ENCODE measurements around the gene ARPC2.
A peak's percentile ranks its signal among the peaks of the same experiment; 100 is the strongest.
"Not testable (repeated sequence)": the region's sequence is repeated elsewhere in the genome, so short reads cannot be mapped to it uniquely, and the experiment has no call there.

ARPC2 gene

GRCh38 chr2:218216674-218217359 lies at the start of gene ARPC2:
TSS of gene ARPC2 (plus strand) at chr2:218217189. CDS start at chr2:218217471, 282 bp downstream.
- DNase-seq = peak; percentile 94

DNA sequence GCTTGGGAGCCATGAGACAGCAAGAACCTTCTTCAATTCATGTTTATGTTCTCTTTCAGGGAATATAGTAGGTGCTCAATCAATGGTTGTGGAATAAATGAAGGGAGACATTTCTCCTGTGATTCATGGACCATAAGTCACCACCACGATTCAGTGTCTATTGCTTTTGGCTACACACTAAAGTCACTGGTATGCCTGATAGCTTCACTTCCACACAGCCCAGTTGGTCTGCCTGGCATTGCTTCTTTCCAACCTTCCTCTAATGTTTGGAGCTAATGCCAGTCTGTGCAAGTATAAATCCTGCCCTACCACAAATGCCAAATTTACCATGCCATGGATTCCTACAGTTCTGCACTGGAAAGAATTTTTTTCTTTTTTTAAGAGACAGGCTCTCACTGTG lies 49.0 kb upstream of the ARPC2 start:
- no peak for DNase-seq

DNA sequence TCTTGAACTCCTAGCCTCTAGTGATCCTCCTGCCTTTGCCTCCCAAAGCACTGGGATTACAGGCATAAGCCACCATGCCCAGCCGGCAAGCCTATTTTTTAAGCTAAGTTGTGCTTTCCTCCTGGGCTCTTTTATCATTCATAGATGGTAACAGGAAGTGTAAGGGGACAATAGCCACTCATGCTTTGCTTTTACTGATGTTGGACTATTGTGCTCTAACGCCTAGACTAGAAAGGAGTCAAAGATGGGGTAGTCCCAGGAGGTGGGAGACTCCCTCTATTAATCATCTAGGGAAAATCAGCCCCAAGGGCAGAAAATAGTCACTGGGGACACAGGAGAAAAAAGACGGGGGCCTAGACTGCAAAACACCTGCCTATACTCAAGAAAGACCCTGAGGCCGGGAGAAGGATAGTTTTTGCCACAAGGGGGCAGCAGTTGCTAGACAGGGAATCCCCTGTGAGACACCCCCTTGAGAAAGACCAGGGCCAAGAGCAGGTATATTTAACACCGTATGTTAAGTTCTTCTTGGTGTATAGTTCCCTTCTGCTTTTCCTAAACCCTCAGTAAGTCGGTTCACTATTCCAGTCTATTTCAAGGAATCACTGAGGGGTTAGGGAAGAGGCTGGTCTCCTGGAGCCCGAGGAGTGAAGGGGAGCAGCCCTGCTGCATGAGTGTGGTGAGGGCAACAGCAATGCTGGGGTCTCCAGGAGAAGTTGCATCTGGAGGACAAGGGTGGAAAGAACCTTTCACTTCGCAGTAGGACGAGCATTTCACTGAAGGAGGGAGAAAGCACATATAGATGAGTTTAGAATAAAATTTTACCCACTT lies 48.1 kb upstream of the ARPC2 start:
- peak; percentile 67 to 76 for DNase-seq

DNA sequence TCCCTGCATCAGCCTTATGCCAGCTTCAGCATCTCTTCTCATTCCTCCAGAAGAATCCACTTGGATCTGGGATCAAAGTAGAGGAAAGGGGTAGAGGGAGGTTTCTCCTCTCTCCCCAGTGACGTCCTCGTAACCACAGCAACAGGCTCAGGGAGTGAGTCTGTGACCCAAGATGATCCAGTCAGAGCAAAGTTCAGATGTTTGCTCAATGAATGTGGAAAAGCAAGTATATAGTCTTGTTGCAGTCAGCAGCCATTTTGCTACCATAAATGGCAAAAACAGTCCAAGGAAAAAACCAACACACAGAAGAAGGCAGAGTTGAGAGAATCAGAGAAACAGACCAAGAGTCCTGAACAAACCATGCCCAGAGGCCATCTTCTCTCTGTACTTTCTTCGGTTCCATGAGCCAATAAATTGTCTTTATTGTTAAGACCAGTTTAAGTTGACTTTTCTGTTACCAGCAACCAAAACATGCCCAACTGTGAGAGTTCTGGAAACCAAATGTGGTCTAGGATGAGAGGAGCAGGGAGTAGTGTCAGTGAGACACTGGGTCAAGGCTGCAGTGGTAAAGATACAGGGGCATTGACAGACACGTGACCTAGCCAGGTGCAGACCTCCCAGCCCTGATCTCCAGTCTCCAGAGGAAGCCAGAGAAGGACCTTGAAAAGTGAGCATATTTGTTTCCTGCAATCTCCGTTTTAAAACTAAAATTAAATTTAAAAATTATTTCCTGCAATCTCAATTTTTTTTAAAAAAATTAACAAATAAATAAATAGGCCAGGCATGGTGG lies 47.0 kb upstream of the ARPC2 start:
- no peak for DNase-seq

- DNase-seq = not testable (repeated sequence)
Measured at GRCh38 chr2:218171744-218172143, 45.2 kb upstream of the ARPC2 start.

GRCh38 chr2:218172845-218173244 lies 44.1 kb upstream of the ARPC2 start:
- DNase-seq = no peak

GRCh38 chr2:218179782-218180181 lies 37.2 kb upstream of the ARPC2 start:
- DNase-seq = no peak

DNA sequence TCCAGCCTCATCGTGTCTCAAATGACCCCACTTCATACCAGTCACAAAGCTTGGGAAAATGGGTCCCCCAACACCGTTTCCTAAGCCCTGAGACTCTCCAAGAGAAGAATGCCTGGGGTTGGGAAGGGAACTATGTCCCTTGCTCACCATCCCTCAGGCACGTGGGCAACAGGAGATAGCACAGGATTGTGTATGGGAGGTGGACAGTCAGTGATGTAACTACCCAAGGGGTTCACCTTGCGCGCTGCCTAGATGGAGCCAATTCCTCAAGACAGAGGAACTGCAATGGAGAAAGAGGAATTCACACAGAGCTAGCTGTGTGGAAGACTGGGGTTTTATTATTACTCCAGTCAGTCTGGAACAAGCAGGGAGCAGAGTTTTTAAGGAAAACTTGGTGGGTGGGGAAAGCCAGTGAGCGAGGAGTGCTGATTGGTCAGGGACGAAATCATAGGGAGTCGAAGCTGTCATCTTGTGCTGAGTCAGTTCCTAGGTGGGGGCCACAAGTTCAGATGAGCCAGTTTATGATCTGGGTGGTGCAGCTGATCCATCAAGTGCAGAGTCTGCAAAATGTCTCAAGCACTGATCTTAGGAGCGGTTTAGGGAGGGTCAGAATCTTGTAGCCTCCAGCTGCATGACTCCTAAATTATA lies 36.4 kb upstream of the ARPC2 start:
- no peak for DNase-seq

GRCh38 chr2:218184331-218184730 lies 32.7 kb upstream of the ARPC2 start:
- no peak for DNase-seq

DNA sequence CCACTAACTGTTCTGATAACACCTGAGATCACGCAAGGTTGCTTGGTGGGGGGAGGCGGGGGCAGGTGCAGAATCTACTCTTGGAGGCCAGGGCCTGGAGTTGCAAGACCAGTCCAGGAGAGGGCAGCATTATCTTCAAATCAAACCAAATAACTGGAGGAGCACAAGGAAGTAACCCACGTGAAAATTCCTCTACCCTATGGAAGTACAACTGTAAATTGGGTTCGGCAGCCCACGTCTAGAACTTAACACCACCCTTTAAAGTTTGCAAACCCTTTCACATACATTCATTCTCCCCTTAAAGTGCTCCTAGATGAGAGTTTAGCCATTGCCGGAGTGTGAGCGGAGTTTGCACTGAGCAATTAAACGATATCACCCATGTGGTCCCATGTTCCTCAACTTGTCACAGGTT lies 30.6 kb upstream of the ARPC2 start:
- peak; percentile 78 to 82 for DNase-seq

DNA sequence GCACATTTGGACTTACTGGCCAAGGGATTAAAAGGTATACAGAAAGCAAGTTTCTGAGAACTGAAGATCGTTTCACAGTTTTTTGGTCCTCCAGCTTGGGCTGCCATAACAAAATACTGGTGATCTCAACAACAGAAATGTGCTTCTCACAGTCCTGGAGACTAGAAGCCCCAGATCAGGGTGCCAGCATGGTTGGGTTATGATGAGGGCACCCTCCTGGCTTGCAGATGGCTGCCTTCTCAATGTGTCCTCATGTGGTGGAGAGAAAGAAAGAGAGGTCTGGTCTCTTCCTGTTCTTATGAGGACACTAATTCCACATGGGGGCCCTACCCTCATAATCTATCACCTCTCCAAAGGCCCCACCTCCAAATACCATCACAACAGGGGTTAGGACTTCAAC lies 30.1 kb upstream of the ARPC2 start:
- no peak for DNase-seq

DNA sequence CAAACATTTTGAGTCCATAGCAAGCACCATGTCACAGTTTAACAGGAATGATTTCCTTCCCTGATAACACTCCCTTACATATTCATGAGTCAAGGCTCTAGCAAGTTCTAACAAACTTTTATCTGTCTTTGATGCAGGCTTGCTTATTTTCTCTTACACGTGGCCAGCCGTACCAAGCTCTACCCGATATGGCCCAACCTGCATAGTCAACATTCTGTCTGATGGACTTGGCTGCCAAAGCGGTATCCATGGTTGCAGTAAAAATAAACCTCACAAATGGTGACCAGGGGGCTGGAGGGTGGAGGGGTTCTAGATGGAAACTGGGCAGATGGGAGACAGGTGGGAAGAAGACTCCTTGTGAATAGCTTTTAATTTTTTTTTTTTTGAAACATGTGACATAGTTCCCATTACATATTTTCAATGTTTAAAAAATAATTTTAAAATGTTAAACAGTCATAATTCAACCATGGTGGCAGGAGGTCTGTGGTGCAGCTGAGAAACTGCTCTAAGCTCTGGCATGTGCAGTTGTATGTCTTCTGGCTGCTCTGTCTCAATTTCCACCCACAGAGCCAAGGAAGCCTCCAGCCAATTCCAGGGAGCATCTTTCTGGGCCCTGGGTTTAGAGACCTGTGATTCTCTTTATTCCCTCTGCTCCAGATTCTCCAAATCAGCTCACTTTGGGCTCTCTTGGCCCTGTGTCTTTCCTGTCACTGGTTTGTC lies 29.5 kb upstream of the ARPC2 start:
- DNase-seq = no peak

- no peak for DNase-seq
Measured at GRCh38 chr2:218188528-218188927, 28.5 kb upstream of the ARPC2 start.

- DNase-seq = no peak
Measured at GRCh38 chr2:218192902-218193430, 24.0 kb upstream of the ARPC2 start.

GRCh38 chr2:218193701-218194100 lies 23.3 kb upstream of the ARPC2 start:
- no peak for DNase-seq

DNA sequence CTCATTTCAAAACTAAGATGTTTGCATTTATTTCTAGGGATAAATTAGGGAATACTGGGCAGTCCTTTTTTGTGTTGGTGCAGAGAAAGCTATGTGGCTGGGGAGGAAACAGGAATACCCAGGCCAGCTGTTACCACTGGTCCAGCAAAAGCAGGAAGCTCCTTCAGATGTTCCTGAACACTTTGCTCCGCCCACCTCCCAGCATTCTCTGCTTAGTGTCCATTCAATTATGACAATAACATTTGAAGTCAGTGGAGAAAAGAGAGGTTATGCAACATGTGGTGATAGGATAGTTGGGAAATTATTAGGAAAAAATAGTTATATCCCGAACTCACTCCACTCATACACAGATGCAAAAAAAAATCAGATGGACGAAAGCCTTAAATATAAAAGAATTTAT lies 22.1 kb upstream of the ARPC2 start:
- no peak for DNase-seq

DNA sequence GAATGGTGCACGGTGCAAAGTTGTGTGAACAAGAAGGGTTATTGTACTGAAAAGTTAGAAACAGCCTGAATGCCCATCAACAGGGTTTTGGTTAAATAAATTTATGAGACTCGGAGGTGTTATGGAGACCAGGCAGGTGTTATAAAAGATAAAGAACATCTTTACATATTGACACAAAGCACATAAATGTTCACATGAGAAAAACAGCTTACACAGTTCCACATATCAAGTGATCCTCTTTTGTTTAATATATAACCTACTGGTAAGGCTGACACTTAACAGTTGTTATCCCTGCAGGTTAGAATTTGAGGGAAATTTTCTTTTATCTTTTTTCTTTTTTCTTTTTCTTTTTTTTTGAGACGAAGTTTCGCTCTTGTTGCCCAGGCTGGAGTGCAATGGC lies 20.0 kb upstream of the ARPC2 start:
- DNase-seq = no peak

GRCh38 chr2:218202266-218202665 lies 14.7 kb upstream of the ARPC2 start:
- DNase-seq = no peak

DNA sequence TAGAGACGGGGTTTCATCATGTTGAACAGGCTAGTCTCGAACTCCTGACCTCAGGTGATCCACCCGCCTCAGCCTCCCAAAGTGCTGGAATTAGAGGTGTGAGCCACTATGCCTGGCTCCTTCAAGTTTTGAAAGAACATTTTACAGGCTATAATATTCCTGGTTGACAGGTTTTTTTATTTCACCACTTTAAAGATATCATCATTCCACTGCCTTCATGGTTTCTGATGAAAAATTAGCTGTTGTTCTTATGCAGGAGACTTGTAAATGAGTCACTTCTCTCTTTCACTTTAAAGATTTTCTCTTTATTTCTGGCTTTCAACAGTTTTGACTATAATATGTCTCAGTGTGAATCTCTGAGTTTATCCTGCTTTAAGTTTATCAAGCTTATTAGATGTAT lies 7.9 kb upstream of the ARPC2 start:
- no peak for DNase-seq

DNA sequence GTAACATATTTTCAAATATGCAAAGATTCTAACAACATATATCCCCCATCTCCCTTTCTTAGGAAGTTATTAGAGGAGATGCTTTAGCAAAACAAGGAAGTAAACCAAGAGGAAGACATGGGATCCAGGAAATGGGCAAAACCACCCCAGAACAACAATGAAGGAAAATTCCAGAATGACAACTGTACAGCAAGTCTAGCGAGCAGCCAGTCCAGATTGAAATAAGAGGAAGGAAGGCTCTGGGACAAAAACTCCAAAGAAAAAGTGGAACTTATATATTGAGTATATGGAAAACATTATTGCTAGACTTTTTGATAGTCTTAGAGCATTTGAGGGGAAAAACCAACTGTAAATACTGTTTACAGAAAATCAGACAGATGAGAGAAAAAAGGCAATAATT lies 2.9 kb upstream of the ARPC2 start:
- DNase-seq = no peak

DNA sequence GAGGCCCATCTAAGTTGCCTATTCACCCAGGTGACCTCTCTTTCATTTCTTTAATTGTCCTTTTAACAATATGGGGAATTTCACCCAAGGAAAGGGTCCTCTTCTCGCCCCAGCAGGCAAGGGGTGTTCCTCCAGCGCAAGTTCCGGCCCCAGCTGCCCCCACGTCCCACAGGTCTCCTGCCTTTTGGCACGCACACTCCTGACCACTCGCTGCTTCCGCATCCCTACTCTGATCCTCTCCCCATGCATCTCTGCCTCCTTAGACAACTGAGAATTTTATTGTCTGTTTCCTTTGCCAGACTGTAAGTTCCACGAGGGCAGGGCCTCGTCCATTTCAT lies 684 bp upstream of the ARPC2 start:
- no peak for DNase-seq

Measured in CD4-positive, alpha-beta T cell treated with Interleukin-4 for 1 hour (primary cell).